GM19397 (cell line): ENCODE results near the gene HSPA2.
"Not testable (repeated sequence)": the region's sequence is repeated elsewhere in the genome, so short reads cannot be mapped to it uniquely, and the experiment has no call there.

Experiments used
- ATAC-seq: cut with Tn5 transposase; IDR thresholded peaks from one replicate; pipeline ENCODE4 v1.9.1; 2021; ENCODE audit warnings: mild to moderate bottlenecking, moderate library complexity; ENCODE audit not compliant: unreplicated experiment

Gene HSPA2

DNA sequence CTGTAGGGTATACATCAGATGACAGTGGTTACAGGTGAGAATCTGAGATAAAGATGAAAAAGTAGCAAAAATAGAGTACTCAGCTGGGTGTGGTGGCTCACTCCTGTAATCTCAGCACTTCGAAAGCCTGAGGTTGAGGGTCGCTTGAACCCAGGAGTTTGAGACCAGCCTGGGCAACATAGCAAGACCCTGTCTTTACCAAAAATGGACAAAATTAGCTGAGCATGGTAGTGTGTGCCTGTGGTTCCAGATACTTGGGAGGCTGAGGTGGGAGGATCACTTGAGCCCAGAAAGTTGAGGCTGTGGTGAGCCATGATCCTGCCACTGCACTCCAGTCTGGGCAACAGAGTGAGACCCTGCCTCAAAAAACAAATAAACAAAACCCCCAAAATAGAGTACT, 17.7 kb downstream of the HSPA2 start:
- not testable (repeated sequence) for ATAC-seq

DNA sequence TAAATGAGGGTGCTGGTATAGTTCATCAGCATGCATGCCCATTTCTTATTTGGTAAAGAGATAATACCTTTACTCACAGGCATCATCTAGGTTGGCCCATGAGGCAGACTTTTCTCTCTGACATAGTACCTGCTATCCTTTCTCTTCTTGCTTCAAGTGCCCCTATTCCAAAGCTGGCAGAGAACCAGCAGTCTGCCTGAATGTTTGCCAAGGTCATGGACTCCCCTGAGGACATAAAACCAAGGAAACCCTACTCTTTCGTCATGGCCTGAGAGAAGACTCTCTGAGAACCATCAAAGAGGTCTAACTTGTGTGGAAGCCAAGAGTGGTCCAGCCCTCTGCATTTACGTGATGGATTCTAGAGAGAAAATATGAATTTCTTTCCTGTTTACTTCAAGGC, 21.1 kb downstream of the HSPA2 start:
- ATAC-seq, result no peak

DNA sequence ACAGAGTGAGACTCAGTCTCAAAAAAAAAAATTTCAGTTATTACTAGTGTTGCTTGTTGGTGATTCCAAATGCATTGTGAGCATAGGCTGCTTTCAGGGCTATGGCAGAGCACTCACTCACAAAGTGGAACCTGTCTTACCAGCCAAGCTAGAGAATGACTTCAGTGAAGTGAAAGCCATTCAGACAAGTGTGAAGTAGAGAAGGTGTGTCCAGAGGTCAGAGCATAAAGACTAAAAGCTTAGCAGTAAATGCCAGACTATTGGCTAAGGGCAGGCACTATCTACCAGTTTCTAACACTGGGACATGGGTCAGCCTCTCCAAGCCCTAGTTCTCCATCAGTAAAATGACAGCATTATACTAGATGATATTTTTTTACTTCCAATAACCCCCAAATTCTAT, 21.9 kb downstream of the HSPA2 start:
- no peak for ATAC-seq

DNA sequence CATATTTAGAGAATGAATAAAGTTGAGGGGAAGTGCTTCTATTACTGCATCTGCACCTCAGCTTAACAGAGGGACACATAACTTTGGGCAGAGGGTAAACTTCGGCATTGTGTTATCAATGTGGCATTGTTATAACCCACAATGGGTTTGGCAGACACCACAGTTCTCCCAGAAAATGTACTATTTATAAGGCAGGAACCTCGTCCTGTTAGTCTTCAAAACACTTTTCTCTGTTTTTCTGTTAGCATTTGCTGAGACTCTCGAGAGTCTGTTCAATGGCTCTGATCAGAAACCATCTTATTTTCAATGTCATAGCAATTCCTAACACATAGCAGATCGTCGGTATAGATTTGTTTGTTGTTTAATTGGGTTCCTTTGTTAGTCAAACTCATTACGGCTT, 23.2 kb downstream of the HSPA2 start:
- ATAC-seq, result no peak

DNA sequence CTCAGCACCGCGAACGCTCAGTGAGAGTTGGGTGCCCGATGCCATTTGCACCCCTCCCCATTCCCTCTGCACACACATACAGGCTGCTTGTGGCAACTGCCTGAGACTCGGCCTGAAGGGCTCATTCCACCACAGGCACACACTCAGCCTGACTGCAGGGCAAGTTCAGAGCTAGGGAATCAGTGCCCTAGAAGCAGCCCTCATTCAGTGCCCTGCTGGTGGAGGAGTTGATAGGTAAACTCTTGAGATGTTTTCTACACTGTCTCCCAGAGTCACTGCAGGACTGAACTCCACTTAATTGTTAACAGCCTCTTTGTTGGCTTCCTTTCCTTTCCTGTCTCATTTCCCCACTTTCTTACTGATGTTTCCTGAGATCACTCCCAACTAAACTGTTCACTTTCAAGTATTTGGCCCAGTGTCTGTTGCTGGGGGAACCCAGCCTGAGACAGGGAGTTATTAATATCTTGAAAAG, 26.1 kb downstream of the HSPA2 start:
- ATAC-seq, result no peak

DNA sequence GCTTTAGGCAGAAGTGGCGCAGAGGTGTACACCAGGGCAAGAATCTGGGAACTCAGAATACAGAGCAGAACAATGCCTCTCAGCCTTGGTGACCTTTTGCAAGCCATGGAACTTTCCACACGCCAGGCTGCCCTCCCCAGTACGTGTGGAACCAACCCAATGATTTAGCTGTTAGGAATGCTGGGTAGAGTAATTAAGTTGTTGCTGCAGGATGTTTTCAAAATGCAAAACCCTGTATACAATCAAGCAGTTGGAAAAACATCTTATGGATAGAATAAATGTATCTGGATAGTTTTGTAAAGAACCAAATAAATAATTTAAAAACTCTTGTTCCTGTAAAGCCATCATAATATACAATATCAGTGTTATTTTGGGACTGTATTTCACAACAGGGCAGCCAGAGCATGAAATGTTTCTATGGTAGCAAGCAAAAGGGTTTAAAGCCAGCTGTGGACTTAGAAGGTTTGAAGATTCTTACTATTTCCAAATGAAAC, 28.6 kb downstream of the HSPA2 start:
- no peak for ATAC-seq

DNA sequence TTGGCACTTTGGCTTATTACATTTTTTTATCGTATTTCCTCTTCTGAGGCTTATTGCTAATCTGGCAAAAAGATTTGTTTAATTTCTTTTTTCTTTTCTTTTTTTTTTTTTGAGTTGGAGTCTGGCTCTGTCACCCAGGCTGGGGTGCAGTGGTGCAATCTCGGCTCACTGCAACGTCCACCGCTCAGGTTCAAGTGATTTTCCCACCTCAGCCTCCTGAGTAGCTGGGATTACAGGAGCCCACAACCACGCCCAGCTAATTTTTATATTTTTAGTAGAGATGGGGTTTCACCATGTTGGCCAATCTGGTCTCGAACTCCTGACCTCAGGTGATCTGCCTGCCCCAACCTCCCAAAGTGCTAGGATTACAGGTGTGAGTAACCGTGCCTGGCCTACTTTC, 29.1 kb downstream of the HSPA2 start:
- ATAC-seq, result not testable (repeated sequence)

DNA sequence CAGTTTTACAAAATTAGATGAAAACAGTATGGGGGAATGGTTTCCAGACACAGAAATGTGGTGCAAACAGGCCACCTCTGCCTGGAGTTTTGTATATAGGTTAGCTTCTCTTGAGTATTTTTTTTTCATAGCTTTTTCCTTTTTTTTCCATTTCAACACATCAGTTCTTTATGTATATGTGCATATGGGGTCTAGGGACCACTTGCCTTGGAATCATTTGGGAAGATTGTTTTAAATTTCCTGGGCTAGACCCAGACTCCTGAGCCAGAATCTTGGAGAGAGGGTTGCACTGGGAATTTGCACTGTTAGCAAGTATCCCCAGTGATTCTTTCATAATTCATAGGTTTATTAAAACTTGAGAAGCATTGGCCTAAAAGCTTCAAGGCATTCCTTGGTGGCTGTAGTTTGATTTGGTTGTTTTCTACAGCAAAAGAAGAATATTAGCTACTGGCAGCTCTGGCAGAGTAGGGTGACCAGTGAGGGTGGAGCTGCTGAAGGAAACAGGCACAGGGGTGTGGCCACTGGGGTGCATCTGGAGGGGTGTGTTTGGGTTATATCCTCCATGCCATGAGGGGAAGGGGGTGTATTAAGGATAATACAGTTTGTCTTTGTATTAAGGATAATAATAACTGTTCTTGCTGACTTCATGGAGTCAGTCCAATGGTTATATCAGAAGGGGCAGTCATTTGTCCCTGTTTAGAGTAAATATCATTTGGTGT, 32.0 kb downstream of the HSPA2 start:
- ATAC-seq, result no peak

DNA sequence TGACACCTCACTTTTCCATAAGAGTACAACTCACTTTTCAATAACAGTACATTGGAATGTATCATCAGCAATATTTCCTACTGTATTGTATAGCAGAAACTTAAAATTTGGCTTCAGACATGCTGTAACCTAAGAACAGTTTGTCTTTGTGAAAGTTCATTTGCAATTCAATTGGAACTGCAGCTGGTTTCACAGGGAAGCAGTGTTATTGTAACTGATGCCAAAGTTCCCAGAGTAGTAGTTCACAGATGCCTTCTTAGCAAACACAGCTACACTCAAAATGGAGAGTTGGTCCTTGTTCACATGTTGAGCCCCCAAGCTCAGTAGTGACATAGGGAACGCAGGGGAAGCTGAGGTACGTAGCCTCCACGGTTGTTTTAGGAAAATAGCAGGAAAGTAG, 32.6 kb downstream of the HSPA2 start:
- ATAC-seq, result no peak

DNA sequence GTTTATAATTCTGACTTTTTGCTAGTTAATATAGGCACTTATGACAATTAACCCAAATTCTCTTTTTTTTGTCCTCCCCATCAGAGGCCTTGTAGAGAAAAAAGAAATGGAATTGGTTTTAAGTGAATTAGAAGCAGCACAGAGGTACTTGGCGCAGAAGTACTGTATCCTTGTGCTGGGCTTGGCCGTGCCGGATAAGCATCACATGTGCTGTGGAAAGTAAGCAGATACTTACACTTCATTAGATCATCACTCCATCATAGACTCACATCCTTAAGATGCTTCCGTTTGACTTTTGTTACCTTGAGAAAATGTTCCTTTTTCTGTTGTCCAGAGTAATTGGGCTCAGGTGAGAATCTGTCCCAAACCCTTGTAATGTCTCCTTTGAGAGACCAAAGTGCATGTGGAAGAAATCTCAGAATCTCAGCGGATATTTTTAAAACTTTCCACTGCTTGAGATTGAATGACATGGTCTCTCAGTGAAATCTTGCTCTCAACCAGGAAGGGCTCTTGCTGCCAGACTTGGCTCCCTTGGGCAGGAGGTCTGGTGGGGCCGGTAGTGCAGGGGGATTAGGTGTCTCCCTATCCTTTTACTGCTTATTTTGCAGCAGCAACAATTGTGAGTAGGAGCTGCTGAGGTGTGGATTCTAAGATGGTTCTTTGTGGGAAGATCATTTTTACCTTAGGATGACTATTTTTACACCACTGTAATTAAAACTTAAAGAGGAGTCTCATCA, 34.0 kb downstream of the HSPA2 start:
- no peak for ATAC-seq

DNA sequence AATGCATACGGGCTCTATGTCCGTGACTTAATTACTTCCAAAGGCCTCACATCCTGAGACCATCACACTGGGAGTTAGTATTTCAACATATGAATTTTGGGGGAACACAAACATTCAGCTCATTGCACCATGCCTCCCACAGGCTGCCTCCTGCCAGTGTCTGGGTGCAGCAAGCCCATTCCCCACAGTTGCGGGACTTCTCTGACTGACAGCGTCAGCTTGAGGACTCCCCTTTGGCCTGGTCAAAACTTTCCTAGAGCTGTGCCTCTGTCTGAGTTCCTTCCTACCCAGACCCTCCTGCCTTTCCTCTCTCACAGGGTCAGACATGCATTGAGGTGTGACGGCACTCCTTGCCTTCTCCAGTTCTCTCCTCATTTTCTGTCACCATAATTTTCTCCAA, 36.7 kb downstream of the HSPA2 start:
- no peak for ATAC-seq

DNA sequence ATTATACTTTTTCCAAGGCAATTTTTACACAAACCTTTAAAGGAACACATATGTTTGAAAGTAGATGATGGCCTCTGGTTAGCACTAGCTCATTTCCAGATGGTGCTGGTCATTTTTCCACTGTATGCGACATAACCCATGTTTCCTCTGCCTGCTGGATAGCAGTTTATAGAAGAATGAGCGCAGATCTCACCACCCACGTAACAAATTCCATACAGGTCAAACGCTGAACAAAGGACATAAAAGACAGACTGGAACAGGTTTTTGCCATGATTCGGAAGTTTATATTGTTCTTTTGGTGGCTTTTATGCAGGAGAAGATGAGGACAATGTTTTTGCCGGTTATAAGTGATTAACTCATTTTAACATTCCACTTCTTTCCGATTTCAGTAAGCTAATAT, 39.9 kb downstream of the HSPA2 start:
- ATAC-seq, result no peak

DNA sequence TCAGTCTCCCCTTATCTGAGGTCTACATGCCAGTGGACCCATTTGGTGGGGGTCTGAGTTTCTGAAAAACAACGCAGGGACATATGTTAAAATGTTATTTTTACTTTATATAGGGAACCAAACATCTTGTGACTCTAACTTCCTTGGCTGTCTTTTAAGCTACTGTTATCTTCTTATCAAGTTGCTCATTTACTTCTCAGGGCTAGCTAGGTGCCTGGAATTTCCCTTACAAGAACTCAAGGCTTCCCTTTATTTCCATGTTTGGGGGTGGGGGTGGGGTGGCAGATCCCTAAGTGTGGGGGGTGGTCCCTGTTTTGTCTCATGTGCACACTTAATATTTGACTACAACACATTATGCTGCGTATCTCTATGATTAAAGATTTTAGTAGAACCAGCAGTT, 40.8 kb downstream of the HSPA2 start:
- ATAC-seq, result no peak

DNA sequence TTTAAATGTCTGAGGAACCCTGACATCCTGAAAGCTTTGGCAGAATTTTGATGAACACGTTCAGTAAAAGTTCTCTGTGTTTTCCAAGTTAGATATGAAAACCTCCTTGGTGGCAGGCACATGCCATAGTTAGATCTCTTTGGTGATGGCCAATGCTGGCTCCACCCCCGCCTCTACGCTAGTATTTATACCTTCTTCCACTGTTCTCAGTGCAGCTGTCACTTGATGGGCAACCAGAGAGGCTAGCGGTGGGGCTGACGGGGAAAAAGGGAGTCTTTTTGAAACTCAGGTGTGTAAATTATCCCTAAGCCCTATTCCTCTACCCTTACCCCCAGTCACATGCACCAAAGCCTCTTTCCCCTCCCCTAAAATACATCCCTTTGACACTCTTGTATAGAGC, 41.3 kb downstream of the HSPA2 start:
- ATAC-seq, result no peak

DNA sequence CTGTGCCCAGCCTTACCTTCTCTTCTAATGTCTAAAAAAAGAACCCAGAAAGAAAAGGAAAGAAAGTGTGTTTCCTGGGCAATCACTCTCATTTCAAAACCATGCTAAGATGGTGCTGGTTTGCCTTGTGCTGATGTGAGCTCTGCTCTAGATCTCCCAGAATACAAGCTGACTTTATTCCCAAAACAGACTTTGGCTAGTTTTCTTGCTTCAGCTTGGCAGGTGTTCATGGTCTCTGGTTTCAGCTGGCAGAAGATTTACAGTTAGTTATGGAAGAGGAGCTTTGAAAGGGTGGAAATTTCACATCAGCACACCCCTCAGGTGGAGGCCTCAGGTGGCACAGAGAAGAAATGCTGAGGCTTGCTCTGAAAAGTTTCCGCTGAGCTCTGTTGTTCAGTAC, 43.6 kb downstream of the HSPA2 start:
- no peak for ATAC-seq

DNA sequence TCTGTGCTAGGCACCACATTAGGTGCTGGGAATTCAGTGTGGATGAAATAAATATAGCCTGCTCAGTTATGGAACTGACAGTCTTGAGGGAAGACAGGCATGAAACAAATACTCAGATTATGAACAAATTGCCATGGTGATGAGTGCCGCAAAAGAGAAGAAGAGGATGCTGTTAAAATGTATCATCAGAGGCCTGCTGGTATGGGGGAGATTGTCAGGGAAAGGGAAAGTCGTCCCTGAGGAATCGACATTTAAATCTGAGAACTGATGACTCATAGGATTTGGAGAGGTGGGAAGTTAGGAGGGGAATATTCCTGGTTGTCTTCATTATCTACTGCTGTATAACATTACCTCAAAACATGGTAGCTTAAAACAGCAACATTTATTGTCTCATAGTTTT, 51.3 kb downstream of the HSPA2 start:
- ATAC-seq, result no peak
